Measurements from ENCODE around the gene DCDC2B. TPM values are rescaled to one million over a fixed set of nuclear protein-coding genes. Genes with fewer than 3 reads are reported as not detected.
A peak's percentile ranks its signal among the peaks of the same experiment; 100 is the strongest.

Gene DCDC2B
- total RNA-seq, 2 experiments from 2014 or later = 0.16 TPM; not detected in 1

GRCh38 chr1:32240140-32240951, 31.5 kb downstream of the DCDC2B start:
- CTCF ChIA-PET = interaction anchor here (0.6 to 7.2 kb wide), 22 partner anchors 8 to 1355 kb away, joined by 3 to 87 read pairs (median 4); partner anchors contain the start of genes BSDC1, FAM167B, HDAC1 and LCK
- H3K4me1 Mint-ChIP-seq = peaks cover 21% of the 10 kb centered on the region
- no peaks in the 10 kb centered on the region for H3K27me3 Mint-ChIP-seq
- ATAC-seq (peak; percentile 71), DNase-seq (peak; percentile 63)
- H3K9me3 Mint-ChIP-seq (ENCODE audit: low read depth) = no peaks in the 10 kb centered on the region
- peak overlapping the region; percentile 76 for H3K4me3 Mint-ChIP-seq
- H3K36me3 Mint-ChIP-seq = no peaks in the 10 kb centered on the region
- peak overlapping the region; percentile 32 for H3K27ac Mint-ChIP-seq

GRCh38 chr1:32241001-32241763, 32.3 kb downstream of the DCDC2B start:
- H3K4me3 Mint-ChIP-seq = peak overlapping the region; percentile 76
- H3K27me3 Mint-ChIP-seq = no peaks in the 10 kb centered on the region
- ATAC-seq (peak; percentile 76), DNase-seq (no peak)
- peak overlapping the region; percentile 40 for H3K27ac Mint-ChIP-seq
- peaks cover 23% of the 10 kb centered on the region for H3K4me1 Mint-ChIP-seq
- H3K9me3 Mint-ChIP-seq (ENCODE audit: low read depth) = no peaks in the 10 kb centered on the region
- CTCF ChIA-PET = interaction anchor here (0.6 to 7.2 kb wide), 20 partner anchors 9 to 1354 kb away, joined by 3 to 87 read pairs (median 4); partner anchors contain the start of genes BSDC1, CCDC28B, FAM167B and LCK
- H3K36me3 Mint-ChIP-seq = no peaks in the 10 kb centered on the region

- Mint-ChIP-seq H3K27me3 (no peaks in the 10 kb centered on the region), H3K4me3 (no peak overlapping the region), H3K9me3 (ENCODE audit: low read depth) (no peaks in the 10 kb centered on the region), H3K27ac (no peak overlapping the region), H3K4me1 (peaks cover 34% of the 10 kb centered on the region), H3K36me3 (no peaks in the 10 kb centered on the region)
- CTCF ChIA-PET = interaction anchor here (1.0 to 1.6 kb wide), 4 partner anchors 13 to 42 kb away, joined by 3 to 5 read pairs (median 4); partner anchors contain the start of gene CCDC28B
- no peak for DNase-seq
- no peak for ATAC-seq
These were observed 33.5 kb downstream of the DCDC2B start for GRCh38 chr1:32242341-32242851.

- peaks cover 53% of the 10 kb centered on the region for H3K4me1 Mint-ChIP-seq
- H3K9me3 Mint-ChIP-seq (ENCODE audit: low read depth) = no peaks in the 10 kb centered on the region
- DNase-seq (no peak), ATAC-seq (no peak)
- H3K27ac Mint-ChIP-seq = peak within 1 kb of the TSS; percentile 94
- CTCF ChIA-PET = interaction anchor here (0.8 to 11.3 kb wide), 7 partner anchors 9 to 147 kb away, joined by 3 to 99 read pairs (median 27); partner anchors contain the start of gene BSDC1
- peak within 1 kb of the TSS; percentile 57 for H3K4me3 Mint-ChIP-seq
- H3K27me3 Mint-ChIP-seq = no peaks in the 10 kb centered on the region
- H3K36me3 Mint-ChIP-seq = peaks cover 7% of the 10 kb centered on the region
These were observed 38.0 kb downstream of the DCDC2B start, which contains the start of gene FAM167B for GRCh38 chr1:32246888-32247273. FAM167B (plus strand) TSS chr1:32247222; CDS start chr1:32247422, 200 bp downstream.

- no peaks in the 10 kb centered on the region for H3K9me3 Mint-ChIP-seq (ENCODE audit: low read depth)
- H3K4me1 Mint-ChIP-seq = peaks cover 49% of the 10 kb centered on the region
- ATAC-seq (no peak), DNase-seq (no peak)
- CTCF ChIA-PET = interaction anchor here (0.8 to 11.3 kb wide), 19 partner anchors 9 to 147 kb away, joined by 3 to 99 read pairs (median 7); partner anchors contain the start of genes BSDC1, HDAC1, IQCC and TXLNA
- H3K36me3 Mint-ChIP-seq = peaks cover 12% of the 10 kb centered on the region
- peak overlapping the region; percentile 94 for H3K27ac Mint-ChIP-seq
- H3K4me3 Mint-ChIP-seq = no peak overlapping the region
- H3K27me3 Mint-ChIP-seq = no peaks in the 10 kb centered on the region
These were observed 38.6 kb downstream of the DCDC2B start for GRCh38 chr1:32247452-32247851.

- ATAC-seq = peak; percentile 38
- Mint-ChIP-seq H3K4me3 (peak overlapping the region; percentile 57), H3K27ac (peak overlapping the region; percentile 94), H3K4me1 (peaks cover 47% of the 10 kb centered on the region), H3K27me3 (no peaks in the 10 kb centered on the region), H3K9me3 (ENCODE audit: low read depth) (no peaks in the 10 kb centered on the region), H3K36me3 (peaks cover 19% of the 10 kb centered on the region)
- DNase-seq = peak; percentile 90
- CTCF ChIA-PET = interaction anchor here (0.6 to 11.3 kb wide), 35 partner anchors 10 to 191 kb away, joined by 3 to 99 read pairs (median 4); partner anchors contain the start of genes BSDC1, CCDC28B, HDAC1 and IQCC
These were observed 39.3 kb downstream of the DCDC2B start for GRCh38 chr1:32247983-32248889.

GRCh38 chr1:32249831-32250525, 41.1 kb downstream of the DCDC2B start:
- CTCF ChIA-PET = interaction anchor here (0.9 to 11.3 kb wide), 15 partner anchors 10 to 246 kb away, joined by 3 to 99 read pairs (median 14); partner anchors contain the start of genes CCDC28B, HDAC1 and MARCKSL1

GRCh38 chr1:32250893-32251716, 42.2 kb downstream of the DCDC2B start, which contains the start of gene LCK:
LCK (plus strand) TSS chr1:32251265; CDS start chr1:32274330, 23,065 bp downstream.
- peaks cover 38% of the 10 kb centered on the region for H3K36me3 Mint-ChIP-seq
- H3K9me3 Mint-ChIP-seq (ENCODE audit: low read depth) = no peaks in the 10 kb centered on the region
- peak within 1 kb of the TSS; percentile 97 for H3K4me3 Mint-ChIP-seq
- H3K27me3 Mint-ChIP-seq = no peaks in the 10 kb centered on the region
- peaks cover 57% of the 10 kb centered on the region for H3K4me1 Mint-ChIP-seq
- CTCF ChIA-PET = interaction anchor here (0.7 to 11.3 kb wide), 13 partner anchors 9 to 247 kb away, joined by 3 to 99 read pairs (median 14); partner anchors contain the start of genes CCDC28B, HDAC1 and TXLNA
- peak within 1 kb of the TSS; percentile 94 for H3K27ac Mint-ChIP-seq
- DNase-seq = peak; percentile 89
- ATAC-seq = peak; percentile 27

More at GRCh38 chr1:32249831-32250525, 41.1 kb downstream of the DCDC2B start:
- ATAC-seq (peak; percentile 67), DNase-seq (peak; percentile 94)
- Mint-ChIP-seq H3K9me3 (ENCODE audit: low read depth) (no peaks in the 10 kb centered on the region), H3K4me1 (peaks cover 54% of the 10 kb centered on the region), H3K4me3 (peak overlapping the region; percentile 97), H3K27ac (peak overlapping the region; percentile 94), H3K36me3 (peaks cover 32% of the 10 kb centered on the region), H3K27me3 (no peaks in the 10 kb centered on the region)

- peak overlapping the region; percentile 94 for H3K27ac Mint-ChIP-seq
- peak; percentile 20 for ATAC-seq
- peak overlapping the region; percentile 97 for H3K4me3 Mint-ChIP-seq
- peaks cover 60% of the 10 kb centered on the region for H3K36me3 Mint-ChIP-seq
- peak; percentile 70 for DNase-seq
- no peaks in the 10 kb centered on the region for H3K9me3 Mint-ChIP-seq (ENCODE audit: low read depth)
- CTCF ChIA-PET = interaction anchor here (0.9 to 11.3 kb wide), 7 partner anchors 8 to 40 kb away, joined by 3 to 99 read pairs (median 10); partner anchors contain the start of genes FAM167B, HDAC1 and LCK
- H3K27me3 Mint-ChIP-seq = no peaks in the 10 kb centered on the region
- peaks cover 45% of the 10 kb centered on the region for H3K4me1 Mint-ChIP-seq
These were observed 46.5 kb downstream of the DCDC2B start for GRCh38 chr1:32255072-32256071.

Measured in activated CD8-positive, alpha-beta memory T cell treated with anti-CD3 and anti-CD28 coated beads, Interleukin-2, amount 10 ng/mL, durations not matched to agents 7 days and 5 days (primary cell).